ENCODE results near the gene CHD8.

CHD8 gene

GRCh38 chr14:21406213-21406612 is 49.7 kb downstream of the CHD8 start:
- H3K36me3 ChIP-seq (ENCODE audit: control insufficient read depth, insufficient read depth, low read length): no peaks in the 10 kb centered on the region
- TF ChIP-seq CTCF (IDR thresholded peaks at IDR 0.05): no peak
- no peak overlapping the region for H3K4me3 ChIP-seq (ENCODE audit: low read depth, low read length)

DNA sequence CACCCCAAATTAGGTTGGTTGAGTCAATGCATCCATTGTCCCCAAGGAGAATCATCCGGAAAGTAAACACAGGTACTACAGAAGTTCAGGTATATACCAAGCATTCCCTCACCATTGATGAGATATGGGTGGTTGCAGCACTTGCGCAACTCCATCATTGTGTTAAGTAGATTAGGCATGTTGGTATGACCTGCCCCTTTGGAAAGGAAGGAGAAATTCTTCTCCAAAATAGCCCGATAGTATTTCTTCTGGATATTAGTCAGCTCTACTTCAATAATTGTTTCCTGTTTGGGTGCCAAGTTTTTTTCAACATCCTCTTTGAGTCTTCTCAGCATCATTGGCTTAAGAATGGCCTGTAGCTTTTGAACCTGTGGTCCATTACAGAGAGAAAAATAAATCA is 50.8 kb downstream of the CHD8 start:
- TF ChIP-seq CTCF (IDR thresholded peaks at IDR 0.05): no peak

More at GRCh38 chr14:21406213-21406612, 49.7 kb downstream of the CHD8 start:
- no peaks in the 10 kb centered on the region for H3K27me3 ChIP-seq (ENCODE audit: control insufficient read depth, insufficient read depth, low read length)
- H3K79me2 ChIP-seq: no peaks in the 10 kb centered on the region
- H3K4me1 ChIP-seq: no peaks in the 10 kb centered on the region
- no peak overlapping the region for H3K4me2 ChIP-seq (ENCODE audit: low read length)
- no peak overlapping the region for H2AFZ ChIP-seq
- H3K9me3 ChIP-seq (ENCODE audit: control insufficient read depth, low read length): no peaks in the 10 kb centered on the region
- no peak overlapping the region for H3K9ac ChIP-seq
- H3K27ac ChIP-seq: no peak overlapping the region

GRCh38 chr14:21399311-21399870 is 56.5 kb downstream of the CHD8 start:
- no peaks in the 10 kb centered on the region for H3K4me1 ChIP-seq
- no peak overlapping the region for H3K27ac ChIP-seq
- H3K9me3 ChIP-seq (ENCODE audit: control insufficient read depth, low read length): no peaks in the 10 kb centered on the region
- H3K9ac ChIP-seq: no peak overlapping the region
- no peaks in the 10 kb centered on the region for H3K79me2 ChIP-seq
- H3K27me3 ChIP-seq (ENCODE audit: control insufficient read depth, insufficient read depth, low read length): no peaks in the 10 kb centered on the region
- no peak for TF ChIP-seq CTCF (IDR thresholded peaks at IDR 0.05)
- no peak overlapping the region for H3K4me3 ChIP-seq (ENCODE audit: low read depth, low read length)
- no peaks in the 10 kb centered on the region for H3K36me3 ChIP-seq (ENCODE audit: control insufficient read depth, insufficient read depth, low read length)
- H3K4me2 ChIP-seq (ENCODE audit: low read length): no peak overlapping the region
- H2AFZ ChIP-seq: no peak overlapping the region

More for the DNA sequence above, 50.8 kb downstream of the CHD8 start:
- H3K4me2 ChIP-seq (ENCODE audit: low read length): no peak overlapping the region
- H3K36me3 ChIP-seq (ENCODE audit: control insufficient read depth, insufficient read depth, low read length): no peaks in the 10 kb centered on the region
- H2AFZ ChIP-seq: no peak overlapping the region
- H3K9ac ChIP-seq: no peak overlapping the region
- H3K79me2 ChIP-seq: no peaks in the 10 kb centered on the region
- H3K4me1 ChIP-seq: no peaks in the 10 kb centered on the region
- no peaks in the 10 kb centered on the region for H3K9me3 ChIP-seq (ENCODE audit: control insufficient read depth, low read length)
- H3K27ac ChIP-seq: no peak overlapping the region
- H3K27me3 ChIP-seq (ENCODE audit: control insufficient read depth, insufficient read depth, low read length): no peaks in the 10 kb centered on the region
- H3K4me3 ChIP-seq (ENCODE audit: low read depth, low read length): no peak overlapping the region

- Histone ChIP-seq H2AFZ (no peak overlapping the region), H3K4me2 (ENCODE audit: low read length) (no peak overlapping the region), H3K9me3 (ENCODE audit: control insufficient read depth, low read length) (no peaks in the 10 kb centered on the region), H3K27ac (no peak overlapping the region), H3K79me2 (no peaks in the 10 kb centered on the region), H3K27me3 (ENCODE audit: control insufficient read depth, insufficient read depth, low read length) (no peaks in the 10 kb centered on the region), H3K4me3 (ENCODE audit: low read depth, low read length) (no peak overlapping the region), H3K4me1 (no peaks in the 10 kb centered on the region), H3K9ac (no peak overlapping the region), H3K36me3 (ENCODE audit: control insufficient read depth, insufficient read depth, low read length) (no peaks in the 10 kb centered on the region)
- no peak for TF ChIP-seq CTCF (IDR thresholded peaks at IDR 0.05)
Observed at GRCh38 chr14:21398901-21399300, 57.0 kb downstream of the CHD8 start.

DNA sequence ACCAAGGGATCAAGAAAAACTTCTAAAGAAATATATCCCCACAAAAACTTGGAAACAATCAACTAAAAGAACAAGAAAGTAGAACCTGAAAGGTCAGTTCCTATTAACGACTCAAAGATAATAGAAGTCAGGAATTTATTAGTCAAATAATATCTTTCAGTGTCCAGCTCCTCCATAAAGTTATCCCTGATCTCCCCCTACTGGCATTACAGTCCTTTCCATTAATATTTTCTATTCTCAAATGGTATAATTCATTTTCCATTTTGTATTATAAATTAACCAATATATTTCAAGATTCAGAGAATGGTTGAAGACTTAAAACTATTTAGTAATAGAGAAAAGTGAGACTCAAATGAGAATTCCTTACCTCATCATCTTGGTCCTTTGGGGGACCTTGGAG is 60.5 kb downstream of the CHD8 start:
- Histone ChIP-seq H2AFZ (no peak overlapping the region), H3K27me3 (ENCODE audit: control insufficient read depth, insufficient read depth, low read length) (no peaks in the 10 kb centered on the region), H3K4me2 (ENCODE audit: low read length) (no peak overlapping the region), H3K4me3 (ENCODE audit: low read depth, low read length) (no peak overlapping the region), H3K36me3 (ENCODE audit: control insufficient read depth, insufficient read depth, low read length) (no peaks in the 10 kb centered on the region), H3K4me1 (no peaks in the 10 kb centered on the region), H3K9me3 (ENCODE audit: control insufficient read depth, low read length) (no peaks in the 10 kb centered on the region), H3K79me2 (no peaks in the 10 kb centered on the region), H3K9ac (no peak overlapping the region), H3K27ac (no peak overlapping the region)
- no peak for TF ChIP-seq CTCF (IDR thresholded peaks at IDR 0.05)
